SJCRH30 (cell line): ENCODE measurements around the gene GFAP. TPM values are rescaled to one million over a fixed set of nuclear protein-coding genes. Genes with fewer than 3 reads are reported as not detected.

Source experiments
- DNase-seq, 2 experiments: peaks; one replicate each; pipeline ENCODE4 v3.0.0-alpha.2; 2015 to 2020
- H3K27ac ChIP-seq: fragments of 250-450 bp; sonication (Bioruptor Pico); 2 replicates; pipeline ENCODE4 v1.5.1; 2020; ENCODE audit warnings: mild to moderate bottlenecking, moderate library complexity
- H3K27me3 ChIP-seq: fragments of 250-450 bp; sonication (Bioruptor Pico); 2 replicates; pipeline ENCODE4 v1.5.1; 2020; ENCODE audit warnings: mild to moderate bottlenecking, moderate library complexity
- H3K36me3 ChIP-seq: fragments of 250-450 bp; sonication (Bioruptor Pico); 2 replicates; pipeline ENCODE4 v1.5.1; 2020; ENCODE audit warnings: mild to moderate bottlenecking, moderate library complexity
- H3K4me1 ChIP-seq: fragments of 250-450 bp; sonication (Bioruptor Pico); 2 replicates; pipeline ENCODE4 v1.5.1; 2020; ENCODE audit warnings: mild to moderate bottlenecking, moderate library complexity
- H3K4me3 ChIP-seq: fragments of 250-450 bp; sonication (Bioruptor Pico); 2 replicates; pipeline ENCODE4 v1.5.1; 2020; ENCODE audit warnings: mild to moderate bottlenecking, moderate library complexity
- H3K9me3 ChIP-seq: fragments of 250-450 bp; sonication (Bioruptor Pico); replicated peaks from 2 replicates; pipeline ENCODE4 v1.5.1; 2020; ENCODE audit warnings: mild to moderate bottlenecking, moderate library complexity
- total RNA-seq: library from RNA; depleted of rRNA; stranded (reverse); fragments of >200 nt; shearing (Covaris generic); gene quantifications from 2 replicates; pipeline ENCODE4 v1.2.3, GENCODE V29; 2014; rRNA removed

Gene GFAP
- total RNA-seq, 1 experiment from 2014 or later = 0.14 TPM

GRCh38 chr17:44854192-44854591, 61.1 kb downstream of the GFAP start:
- Histone ChIP-seq H3K4me1 (0 out of 2 replicates have a peak, but pooled peaks cover 2% of the 10 kb centered on the region), H3K36me3 (peaks cover 69% of the 10 kb centered on the region), H3K9me3 (no peaks in the 10 kb centered on the region), H3K4me3 (no peak overlapping the region), H3K27ac (no peak overlapping the region), H3K27me3 (no peaks in the 10 kb centered on the region)
- DNase-seq = no peak

Other genes with a start within 250 kb of the GFAP start
- 41.4 and 42.2 TPM in 2 replicates for gene CCDC43, start 225.7 kb downstream of the GFAP start, total RNA-seq
- 16.5 and 19.4 TPM in 2 replicates for gene DBF4B, start 206.8 kb downstream of the GFAP start, total RNA-seq
- 0.73 and 0.79 TPM in 2 replicates for gene ADAM11, start 156.5 kb downstream of the GFAP start, total RNA-seq
- gene GJC1, start 85.2 kb downstream of the GFAP start, total RNA-seq = 45.9 and 47.4 TPM in 2 replicates
- not detected in 2 replicates for gene HIGD1B, start 67.6 kb downstream of the GFAP start, total RNA-seq
- gene EFTUD2, start 16.1 kb downstream of the GFAP start, total RNA-seq = 153 and 172 TPM in 2 replicates
- gene KIF18B, start 32.3 kb upstream of the GFAP start, total RNA-seq = 31.0 and 36.3 TPM in 2 replicates
- 0.08 and 0.10 TPM in 2 replicates for gene C1QL1, start 52.8 kb upstream of the GFAP start, total RNA-seq
- 43.3 and 45.1 TPM in 2 replicates for gene DCAKD, start 136.1 kb upstream of the GFAP start, total RNA-seq
- 69.9 and 72.0 TPM in 2 replicates for gene NMT1, start 145.8 kb upstream of the GFAP start, total RNA-seq
- gene PLCD3, start 217.0 kb upstream of the GFAP start, total RNA-seq = 5.8 and 8.2 TPM in 2 replicates
- gene ACBD4, start 220.2 kb upstream of the GFAP start, total RNA-seq = 0.33 and 0.61 TPM in 2 replicates
- 9.7 and 10.5 TPM in 2 replicates for gene HEXIM1, start 233.0 kb upstream of the GFAP start, total RNA-seq
- 6.2 and 6.3 TPM in 2 replicates for gene HEXIM2, start 246.4 kb upstream of the GFAP start, total RNA-seq